Measurements from ENCODE around the gene ATP6V0A1.

DNA sequence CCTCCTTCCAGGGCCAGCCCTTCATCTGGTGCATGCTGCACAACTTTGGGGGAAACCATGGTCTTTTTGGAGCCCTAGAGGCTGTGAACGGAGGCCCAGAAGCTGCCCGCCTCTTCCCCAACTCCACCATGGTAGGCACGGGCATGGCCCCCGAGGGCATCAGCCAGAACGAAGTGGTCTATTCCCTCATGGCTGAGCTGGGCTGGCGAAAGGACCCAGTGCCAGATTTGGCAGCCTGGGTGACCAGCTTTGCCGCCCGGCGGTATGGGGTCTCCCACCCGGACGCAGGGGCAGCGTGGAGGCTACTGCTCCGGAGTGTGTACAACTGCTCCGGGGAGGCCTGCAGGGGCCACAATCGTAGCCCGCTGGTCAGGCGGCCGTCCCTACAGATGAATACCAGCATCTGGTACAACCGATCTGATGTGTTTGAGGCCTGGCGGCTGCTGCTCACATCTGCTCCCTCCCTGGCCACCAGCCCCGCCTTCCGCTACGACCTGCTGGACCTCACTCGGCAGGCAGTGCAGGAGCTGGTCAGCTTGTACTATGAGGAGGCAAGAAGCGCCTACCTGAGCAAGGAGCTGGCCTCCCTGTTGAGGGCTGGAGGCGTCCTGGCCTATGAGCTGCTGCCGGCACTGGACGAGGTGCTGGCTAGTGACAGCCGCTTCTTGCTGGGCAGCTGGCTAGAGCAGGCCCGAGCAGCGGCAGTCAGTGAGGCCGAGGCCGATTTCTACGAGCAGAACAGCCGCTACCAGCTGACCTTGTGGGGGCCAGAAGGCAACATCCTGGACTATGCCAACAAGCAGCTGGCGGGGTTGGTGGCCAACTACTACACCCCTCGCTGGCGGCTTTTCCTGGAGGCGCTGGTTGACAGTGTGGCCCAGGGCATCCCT is 84.8 kb downstream of the ATP6V0A1 start:
- TF ChIP-seq, protein P1, sequence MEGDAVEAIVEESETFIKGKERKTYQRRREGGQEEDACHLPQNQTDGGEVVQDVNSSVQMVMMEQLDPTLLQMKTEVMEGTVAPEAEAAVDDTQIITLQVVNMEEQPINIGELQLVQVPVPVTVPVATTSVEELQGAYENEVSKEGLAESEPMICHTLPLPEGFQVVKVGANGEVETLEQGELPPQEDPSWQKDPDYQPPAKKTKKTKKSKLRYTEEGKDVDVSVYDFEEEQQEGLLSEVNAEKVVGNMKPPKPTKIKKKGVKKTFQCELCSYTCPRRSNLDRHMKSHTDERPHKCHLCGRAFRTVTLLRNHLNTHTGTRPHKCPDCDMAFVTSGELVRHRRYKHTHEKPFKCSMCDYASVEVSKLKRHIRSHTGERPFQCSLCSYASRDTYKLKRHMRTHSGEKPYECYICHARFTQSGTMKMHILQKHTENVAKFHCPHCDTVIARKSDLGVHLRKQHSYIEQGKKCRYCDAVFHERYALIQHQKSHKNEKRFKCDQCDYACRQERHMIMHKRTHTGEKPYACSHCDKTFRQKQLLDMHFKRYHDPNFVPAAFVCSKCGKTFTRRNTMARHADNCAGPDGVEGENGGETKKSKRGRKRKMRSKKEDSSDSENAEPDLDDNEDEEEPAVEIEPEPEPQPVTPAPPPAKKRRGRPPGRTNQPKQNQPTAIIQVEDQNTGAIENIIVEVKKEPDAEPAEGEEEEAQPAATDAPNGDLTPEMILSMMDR (IDR thresholded peaks at IDR 0.05), result no peak
- no peak for TF ChIP-seq POLR2AphosphoS5 (IDR thresholded peaks at IDR 0.05)
